Loucy (cell line): ENCODE measurements around the gene YWHAH.

Experiments used
- H2AFZ ChIP-seq: fragments of 200-600 bp; sonication (generic); 2 replicates; pipeline ENCODE4 v1.6.0; 2016; ENCODE audit warnings: antibody characterized with exemption, mild to moderate bottlenecking, low read length, moderate library complexity
- H3F3A ChIP-seq: fragments of 200-600 bp; 2 replicates; pipeline ENCODE4 v1.6.0; 2016; ENCODE audit warnings: antibody characterized with exemption, low read depth, mild to moderate bottlenecking
- H3K27me3 ChIP-seq: fragments of 200-600 bp; sonication (generic); 2 replicates; pipeline ENCODE4 v1.6.1; 2014; ENCODE audit warnings: low read length, mild to moderate bottlenecking; ENCODE audit not compliant: insufficient read depth, poor library complexity, severe bottlenecking
- H3K36me3 ChIP-seq: fragments of 200-600 bp; sonication (generic); 2 replicates; pipeline ENCODE4 v1.6.1; 2016; ENCODE audit warnings: low read length; ENCODE audit not compliant: insufficient read depth
- H3K4me1 ChIP-seq: fragments of 200-600 bp; sonication (generic); 2 replicates; pipeline ENCODE4 v1.5.1; 2014; ENCODE audit warnings: low read length, mild to moderate bottlenecking; ENCODE audit not compliant: insufficient read depth, poor library complexity, severe bottlenecking
- H3K4me2 ChIP-seq: fragments of 200-600 bp; sonication (generic); 2 replicates; pipeline ENCODE4 v1.6.0; 2014; ENCODE audit warnings: antibody characterized with exemption, low read length, low read depth, mild to moderate bottlenecking; ENCODE audit not compliant: poor library complexity, severe bottlenecking
- H3K4me3 ChIP-seq: fragments of 200-600 bp; sonication (generic); 2 replicates; pipeline ENCODE4 v1.5.1; 2014; ENCODE audit warnings: low read length, mild to moderate bottlenecking, mixed read lengths; ENCODE audit not compliant: poor library complexity, severe bottlenecking
- H3K79me2 ChIP-seq: fragments of 200-600 bp; sonication (generic); 2 replicates; pipeline ENCODE4 v1.6.1; 2014; ENCODE audit warnings: low read length; ENCODE audit not compliant: insufficient read depth
- H3K9ac ChIP-seq: fragments of 200-600 bp; sonication (generic); 2 replicates; pipeline ENCODE4 v1.6.0; 2014; ENCODE audit warnings: mild to moderate bottlenecking, low read depth, low read length, moderate library complexity; ENCODE audit not compliant: poor library complexity, severe bottlenecking
- H3K9me2 ChIP-seq: fragments of 200-600 bp; sonication (generic); replicated peaks from 2 replicates; pipeline ENCODE4 v1.6.1; 2016; ENCODE audit warnings: low read depth, low read length, mixed read lengths
- H3K9me3 ChIP-seq: fragments of 200-600 bp; sonication (generic); 2 replicates; pipeline ENCODE4 v1.6.1; 2014; ENCODE audit warnings: mild to moderate bottlenecking, antibody characterized with exemption, low read length, low read depth; ENCODE audit not compliant: insufficient read depth
- H4K20me1 ChIP-seq: fragments of 200-600 bp; sonication (generic); 2 replicates; pipeline ENCODE4 v1.6.0; 2014; ENCODE audit warnings: antibody characterized with exemption, low read length, mild to moderate bottlenecking; ENCODE audit not compliant: insufficient read depth, poor library complexity, severe bottlenecking
- EZH2phosphoT487 ChIP-seq: fragments of 200-600 bp; IDR thresholded peaks from 2 replicates; pipeline ENCODE4 v1.6.1; 2018; ENCODE audit warnings: antibody characterized with exemption, mild to moderate bottlenecking, moderate library complexity, borderline replicate concordance
- TF ChIP-seq, protein P1 (sequence below): fragments of 200-600 bp; sonication (generic); conservative IDR thresholded peaks from 2 replicates; pipeline ENCODE4 v1.5.1; 2014; ENCODE audit warnings: mild to moderate bottlenecking, antibody characterized with exemption, low read length

Gene YWHAH

DNA sequence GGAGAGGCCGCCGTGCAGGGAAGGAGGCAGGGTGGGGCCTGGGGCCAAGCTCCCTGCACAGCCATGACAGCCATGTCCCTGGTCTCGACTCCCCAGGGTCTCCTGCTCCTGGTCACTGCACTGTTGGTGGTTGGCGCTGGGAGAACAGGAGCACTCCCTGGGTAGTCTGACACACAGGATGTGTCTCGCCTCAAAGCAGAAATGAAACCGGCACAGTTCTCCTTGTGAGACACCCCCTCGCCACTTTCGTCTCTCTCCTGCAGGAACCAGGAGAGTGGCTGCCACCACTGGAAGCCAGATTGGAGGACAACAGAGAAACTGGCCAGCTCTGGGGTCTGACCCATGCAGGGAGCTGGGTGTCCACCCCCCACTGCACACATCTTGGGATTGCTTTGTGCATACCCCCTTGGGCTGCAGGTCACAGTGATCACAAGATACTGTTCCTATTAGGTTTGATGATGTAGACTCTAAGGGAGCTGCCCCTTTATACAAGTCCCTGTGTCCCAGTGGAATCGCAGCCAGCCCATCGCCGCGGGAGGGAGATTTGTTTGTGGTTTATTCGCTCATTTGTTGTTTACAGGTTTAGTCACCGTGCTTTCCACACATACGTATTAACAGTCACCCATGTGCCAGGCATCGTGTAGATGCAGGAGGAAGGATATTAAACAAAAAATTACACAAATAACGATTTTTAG lies 27.0 kb upstream of the YWHAH start:
- Histone ChIP-seq H3K9ac (no peak overlapping the region), H3K9me3 (no peaks in the 10 kb centered on the region), H3K9me2 (no peaks in the 10 kb centered on the region), H3F3A (no peaks in the 10 kb centered on the region), H3K27me3 (no peaks in the 10 kb centered on the region), H3K36me3 (no peaks in the 10 kb centered on the region), H3K79me2 (no peaks in the 10 kb centered on the region), H3K4me1 (peaks cover 2% of the 10 kb centered on the region), H2AFZ (no peak overlapping the region), H3K4me3 (no peak overlapping the region), H3K4me2 (no peak overlapping the region), H4K20me1 (no peaks in the 10 kb centered on the region)
- TF ChIP-seq EZH2phosphoT487: no peak
- TF ChIP-seq, protein P1, sequence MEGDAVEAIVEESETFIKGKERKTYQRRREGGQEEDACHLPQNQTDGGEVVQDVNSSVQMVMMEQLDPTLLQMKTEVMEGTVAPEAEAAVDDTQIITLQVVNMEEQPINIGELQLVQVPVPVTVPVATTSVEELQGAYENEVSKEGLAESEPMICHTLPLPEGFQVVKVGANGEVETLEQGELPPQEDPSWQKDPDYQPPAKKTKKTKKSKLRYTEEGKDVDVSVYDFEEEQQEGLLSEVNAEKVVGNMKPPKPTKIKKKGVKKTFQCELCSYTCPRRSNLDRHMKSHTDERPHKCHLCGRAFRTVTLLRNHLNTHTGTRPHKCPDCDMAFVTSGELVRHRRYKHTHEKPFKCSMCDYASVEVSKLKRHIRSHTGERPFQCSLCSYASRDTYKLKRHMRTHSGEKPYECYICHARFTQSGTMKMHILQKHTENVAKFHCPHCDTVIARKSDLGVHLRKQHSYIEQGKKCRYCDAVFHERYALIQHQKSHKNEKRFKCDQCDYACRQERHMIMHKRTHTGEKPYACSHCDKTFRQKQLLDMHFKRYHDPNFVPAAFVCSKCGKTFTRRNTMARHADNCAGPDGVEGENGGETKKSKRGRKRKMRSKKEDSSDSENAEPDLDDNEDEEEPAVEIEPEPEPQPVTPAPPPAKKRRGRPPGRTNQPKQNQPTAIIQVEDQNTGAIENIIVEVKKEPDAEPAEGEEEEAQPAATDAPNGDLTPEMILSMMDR: no peak

DNA sequence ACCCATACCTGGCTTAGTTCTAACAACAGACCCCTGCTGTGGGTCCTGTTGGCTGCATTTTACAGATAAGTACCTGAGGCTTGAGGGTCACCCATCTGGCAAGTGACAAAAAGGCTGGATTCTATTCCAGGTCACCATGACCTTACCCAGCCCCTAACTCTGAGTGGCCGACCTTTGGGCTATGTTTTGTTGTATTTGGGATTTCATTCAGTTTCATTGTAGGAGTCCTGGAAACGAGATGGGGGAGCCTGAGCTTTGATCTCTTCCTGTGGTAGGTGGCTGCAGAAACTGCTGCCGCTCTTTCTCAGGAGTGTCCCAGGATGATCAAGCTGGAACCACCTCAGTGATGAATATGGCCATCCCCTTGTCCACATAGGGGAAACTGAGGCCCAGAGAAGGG lies 24.6 kb upstream of the YWHAH start:
- no peaks in the 10 kb centered on the region for H3K36me3 ChIP-seq
- H3K4me2 ChIP-seq: no peak overlapping the region
- no peak overlapping the region for H2AFZ ChIP-seq
- no peak for TF ChIP-seq EZH2phosphoT487
- TF ChIP-seq, protein P1: no peak
- no peaks in the 10 kb centered on the region for H3K9me3 ChIP-seq
- H3F3A ChIP-seq: no peaks in the 10 kb centered on the region
- no peaks in the 10 kb centered on the region for H3K27me3 ChIP-seq
- no peak overlapping the region for H3K4me3 ChIP-seq
- no peak overlapping the region for H3K9ac ChIP-seq
- no peaks in the 10 kb centered on the region for H3K9me2 ChIP-seq
- no peaks in the 10 kb centered on the region for H4K20me1 ChIP-seq
- no peaks in the 10 kb centered on the region for H3K79me2 ChIP-seq
- H3K4me1 ChIP-seq: peaks cover 13% of the 10 kb centered on the region

- Histone ChIP-seq H3K4me1 (peaks cover 13% of the 10 kb centered on the region), H3K4me2 (no peak overlapping the region), H3K9me2 (no peaks in the 10 kb centered on the region), H3K27me3 (no peaks in the 10 kb centered on the region), H3K4me3 (no peak overlapping the region), H4K20me1 (no peaks in the 10 kb centered on the region), H3F3A (no peaks in the 10 kb centered on the region), H3K36me3 (no peaks in the 10 kb centered on the region), H3K9me3 (no peaks in the 10 kb centered on the region), H3K9ac (no peak overlapping the region), H3K79me2 (no peaks in the 10 kb centered on the region), H2AFZ (no peak overlapping the region)
- TF ChIP-seq EZH2phosphoT487: no peak
- TF ChIP-seq, protein P1: no peak
Measured at GRCh38 chr22:31920306-31920705, 24.0 kb upstream of the YWHAH start.
